Measurements from ENCODE around the gene DNAH3.
A peak's percentile ranks its signal among the peaks of the same experiment; 100 is the strongest.
"Not testable (repeated sequence)": the region's sequence is repeated elsewhere in the genome, so short reads cannot be mapped to it uniquely, and the experiment has no call there.

Gene DNAH3

GRCh38 chr16:21150375-21151001 lies at the start of gene DNAH3:
Gene DNAH3, minus strand, starts transcription at chr16:21150846. Its CDS starts 527 bp downstream, at chr16:21150319.
- DNase-seq (ENCODE audit: low spot score), result peak; percentile 9

GRCh38 chr16:21199607-21200218 lies 49.1 kb upstream of the DNAH3 start:
- no peak for DNase-seq (ENCODE audit: low spot score)

GRCh38 chr16:21197621-21198020 lies 47.0 kb upstream of the DNAH3 start:
- no peak for DNase-seq (ENCODE audit: low spot score)

- DNase-seq (ENCODE audit: low spot score), result no peak
Observed at GRCh38 chr16:21197112-21197511, 46.5 kb upstream of the DNAH3 start.

GRCh38 chr16:21195330-21195729 lies 44.7 kb upstream of the DNAH3 start:
- not testable (repeated sequence) for DNase-seq (ENCODE audit: low spot score)

- DNase-seq (ENCODE audit: low spot score), result peak; percentile 48
Observed at GRCh38 chr16:21194771-21195301, 44.2 kb upstream of the DNAH3 start.

- DNase-seq (ENCODE audit: low spot score), result no peak
Observed at GRCh38 chr16:21192991-21193390, 42.3 kb upstream of the DNAH3 start.

GRCh38 chr16:21190599-21190998 lies 40.0 kb upstream of the DNAH3 start:
- DNase-seq (ENCODE audit: low spot score), result no peak

GRCh38 chr16:21190013-21190412 lies 39.4 kb upstream of the DNAH3 start:
- DNase-seq (ENCODE audit: low spot score), result no peak

GRCh38 chr16:21189311-21189710 lies 38.7 kb upstream of the DNAH3 start:
- DNase-seq (ENCODE audit: low spot score), result no peak

- no peak for DNase-seq (ENCODE audit: low spot score)
Observed at GRCh38 chr16:21186326-21186691, 35.7 kb upstream of the DNAH3 start.

GRCh38 chr16:21185659-21186325 lies 35.1 kb upstream of the DNAH3 start:
- no peak for DNase-seq (ENCODE audit: low spot score)

GRCh38 chr16:21184834-21185233 lies 34.2 kb upstream of the DNAH3 start:
- DNase-seq (ENCODE audit: low spot score), result no peak

GRCh38 chr16:21183995-21184394 lies 33.3 kb upstream of the DNAH3 start:
- DNase-seq (ENCODE audit: low spot score), result no peak

- no peak for DNase-seq (ENCODE audit: low spot score)
Observed at GRCh38 chr16:21179983-21180365, 29.3 kb upstream of the DNAH3 start.

GRCh38 chr16:21179126-21179982 lies 28.7 kb upstream of the DNAH3 start:
- DNase-seq (ENCODE audit: low spot score), result no peak

- DNase-seq (ENCODE audit: low spot score), result no peak
Observed at GRCh38 chr16:21175397-21175796, 24.8 kb upstream of the DNAH3 start.

GRCh38 chr16:21172650-21173049 lies 22.0 kb upstream of the DNAH3 start:
- DNase-seq (ENCODE audit: low spot score), result no peak

GRCh38 chr16:21170116-21170515 lies 19.5 kb upstream of the DNAH3 start:
- not testable (repeated sequence) for DNase-seq (ENCODE audit: low spot score)

- DNase-seq (ENCODE audit: low spot score), result no peak
Observed at GRCh38 chr16:21169249-21169981, 18.8 kb upstream of the DNAH3 start.

GRCh38 chr16:21167929-21168602 lies 17.4 kb upstream of the DNAH3 start:
- DNase-seq (ENCODE audit: low spot score), result no peak
